OCI-LY7 (cell line): ENCODE measurements around the gene AHR. TPM values are rescaled to one million over a fixed set of nuclear protein-coding genes. Genes with fewer than 3 reads are reported as not detected.

ENCODE experiments used
- BruUV-seq: library from RNA; stranded (reverse); fragments of 400-500 nt; replicated peaks from 2 replicates; lab custom pipeline; 2021; lab: Mats Ljungman, UMichigan
- CTCF ChIA-PET: fragments of 300-600 bp; sonication (Branson Sonifier 250); formaldehyde crosslinking; loops from one replicate; lab custom pipeline; 2022; ENCODE audit warnings: antibody characterized with exemption; ENCODE audit not compliant: unreplicated experiment; lab: Charles Lee
- POLR2A ChIA-PET: fragments of 300-600 bp; sonication (Branson Sonifier 250); formaldehyde crosslinking; loops from one replicate; lab custom pipeline; 2022; ENCODE audit warnings: antibody characterized with exemption; lab: Charles Lee
- DNase-seq: peaks from one replicate; pipeline ENCODE4 v3.0.0-alpha.2; 2015; ENCODE audit warnings: low spot score
- H2AFZ ChIP-seq: fragments of 200-600 bp; sonication (generic), shearing (Covaris generic); 2 replicates; pipeline ENCODE4 v1.6.1; 2014; ENCODE audit warnings: mild to moderate bottlenecking, antibody characterized with exemption, low read length, moderate library complexity
- H3K27ac ChIP-seq: fragments of 200-600 bp; sonication (generic); 2 replicates; pipeline ENCODE4 v1.5.1; 2014; ENCODE audit warnings: mixed run types, low read depth, mild to moderate bottlenecking, moderate library complexity, low read length, inconsistent platforms; ENCODE audit not compliant: poor library complexity, severe bottlenecking
- H3K36me3 ChIP-seq: fragments of 200-600 bp; sonication (generic); 2 replicates; pipeline ENCODE4 v1.6.1; 2014; ENCODE audit warnings: mild to moderate bottlenecking, antibody characterized with exemption, low read length, moderate library complexity, mixed read lengths; ENCODE audit not compliant: insufficient read depth
- H3K4me1 ChIP-seq: fragments of 200-600 bp; sonication (generic); 2 replicates; pipeline ENCODE4 v1.5.1; 2014; ENCODE audit warnings: mild to moderate bottlenecking, low read length; ENCODE audit not compliant: insufficient read depth, poor library complexity, severe bottlenecking
- H3K4me2 ChIP-seq: fragments of 200-600 bp; sonication (generic); 2 replicates; pipeline ENCODE4 v1.6.1; 2014; ENCODE audit warnings: mild to moderate bottlenecking, low read length
- H3K4me3 ChIP-seq: fragments of 200-600 bp; sonication (generic); 2 replicates; pipeline ENCODE4 v1.5.1; 2014; ENCODE audit warnings: mild to moderate bottlenecking, low read depth, low read length; ENCODE audit not compliant: poor library complexity, severe bottlenecking
- H3K79me2 ChIP-seq: fragments of 200-600 bp; sonication (generic); 2 replicates; pipeline ENCODE4 v1.6.1; 2016; ENCODE audit warnings: low read depth, mild to moderate bottlenecking, low read length, moderate library complexity, mixed read lengths; ENCODE audit not compliant: insufficient read depth
- H3K9me2 ChIP-seq: fragments of 200-600 bp; sonication (generic); 2 replicates; pipeline ENCODE4 v1.6.1; 2016; ENCODE audit warnings: mild to moderate bottlenecking, low read length, mixed read lengths; ENCODE audit not compliant: insufficient read depth
- H3K9me3 ChIP-seq: fragments of 200-600 bp; sonication (generic); 2 replicates; pipeline ENCODE4 v1.6.1; 2014; ENCODE audit warnings: mild to moderate bottlenecking, mixed run types, low read length, mixed read lengths
- H4K20me1 ChIP-seq: fragments of 200-600 bp; sonication (generic); 2 replicates; pipeline ENCODE4 v1.6.1; 2014; ENCODE audit warnings: mild to moderate bottlenecking, antibody characterized with exemption, low read length, moderate library complexity, mixed read lengths; ENCODE audit not compliant: insufficient read depth
- EZH2phosphoT487 ChIP-seq: fragments of 200-600 bp; sonication (generic); IDR thresholded peaks from 2 replicates; pipeline ENCODE4 v1.6.1; 2018; ENCODE audit warnings: low read depth, borderline replicate concordance, mild to moderate bottlenecking, mixed run types, antibody characterized with exemption, low read length, moderate library complexity, mixed read lengths
- intact Hi-C: fragments of 100-400 bp; cut with micrococcal nuclease; formaldehyde crosslinking; loops from one replicate; pipeline ENCODE4 v1.10.0; 2022; ENCODE audit not compliant: unreplicated experiment
- total RNA-seq, 2 experiments: library from RNA; depleted of rRNA in 1 of 2; stranded (reverse); fragments of >200 nt in 1 of 2; shearing (Covaris generic) in 1 of 2; gene quantifications; 2 replicates each; pipeline ENCODE4 v1.2.3, GENCODE V29; 2014 to 2022
- TF ChIP-seq, protein P1 (sequence below): fragments of 200-600 bp; sonication (generic); conservative IDR thresholded peaks from 2 replicates; pipeline ENCODE4 v1.5.1; 2014; ENCODE audit warnings: mild to moderate bottlenecking, antibody characterized with exemption, low read length, moderate library complexity, mixed read lengths

AHR gene
- total RNA-seq, 2 experiments from 2014 or later, result not detected

DNA sequence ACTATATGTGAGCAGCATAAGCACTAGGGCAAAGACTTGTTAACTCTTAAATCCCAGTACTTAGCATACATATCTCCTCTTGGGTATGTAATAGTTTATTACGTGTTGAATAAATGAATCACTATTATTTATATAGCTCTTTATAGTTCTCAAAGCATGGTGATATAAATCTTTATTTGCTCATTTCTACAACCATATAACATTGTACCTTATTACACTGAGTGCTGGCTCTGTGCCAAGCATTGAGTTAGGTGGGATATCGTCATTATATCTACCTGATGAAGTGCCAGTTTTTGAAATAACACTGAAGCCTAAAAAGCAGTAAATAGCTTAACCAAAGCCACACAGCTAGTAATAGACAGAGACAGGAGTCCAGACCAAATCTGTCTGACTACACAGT, 27.9 kb downstream of the AHR start:
- no peak overlapping the region for H3K4me3 ChIP-seq
- no peaks in the 10 kb centered on the region for H3K9me2 ChIP-seq
- no peak overlapping the region for H3K27ac ChIP-seq
- H3K36me3 ChIP-seq, result no peaks in the 10 kb centered on the region
- POLR2A ChIA-PET, result interaction anchor here (0.6 kb wide), 1 partner anchor 179 kb away, joined by 3 read pairs; no protein-coding TSS in a partner anchor
- no peaks in the 10 kb centered on the region for H3K9me3 ChIP-seq
- TF ChIP-seq EZH2phosphoT487, result no peak
- TF ChIP-seq, protein P1, sequence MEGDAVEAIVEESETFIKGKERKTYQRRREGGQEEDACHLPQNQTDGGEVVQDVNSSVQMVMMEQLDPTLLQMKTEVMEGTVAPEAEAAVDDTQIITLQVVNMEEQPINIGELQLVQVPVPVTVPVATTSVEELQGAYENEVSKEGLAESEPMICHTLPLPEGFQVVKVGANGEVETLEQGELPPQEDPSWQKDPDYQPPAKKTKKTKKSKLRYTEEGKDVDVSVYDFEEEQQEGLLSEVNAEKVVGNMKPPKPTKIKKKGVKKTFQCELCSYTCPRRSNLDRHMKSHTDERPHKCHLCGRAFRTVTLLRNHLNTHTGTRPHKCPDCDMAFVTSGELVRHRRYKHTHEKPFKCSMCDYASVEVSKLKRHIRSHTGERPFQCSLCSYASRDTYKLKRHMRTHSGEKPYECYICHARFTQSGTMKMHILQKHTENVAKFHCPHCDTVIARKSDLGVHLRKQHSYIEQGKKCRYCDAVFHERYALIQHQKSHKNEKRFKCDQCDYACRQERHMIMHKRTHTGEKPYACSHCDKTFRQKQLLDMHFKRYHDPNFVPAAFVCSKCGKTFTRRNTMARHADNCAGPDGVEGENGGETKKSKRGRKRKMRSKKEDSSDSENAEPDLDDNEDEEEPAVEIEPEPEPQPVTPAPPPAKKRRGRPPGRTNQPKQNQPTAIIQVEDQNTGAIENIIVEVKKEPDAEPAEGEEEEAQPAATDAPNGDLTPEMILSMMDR, result no peak
- no peaks in the 10 kb centered on the region for H3K79me2 ChIP-seq
- H3K4me2 ChIP-seq, result no peak overlapping the region
- no peak overlapping the region for H2AFZ ChIP-seq
- H3K4me1 ChIP-seq, result no peaks in the 10 kb centered on the region
- BruUV-seq, result no TSS peak
- intact Hi-C loops, result no loop called here
- CTCF ChIA-PET, result no interaction called here
- DNase-seq, result no peak
- no peaks in the 10 kb centered on the region for H4K20me1 ChIP-seq

DNA sequence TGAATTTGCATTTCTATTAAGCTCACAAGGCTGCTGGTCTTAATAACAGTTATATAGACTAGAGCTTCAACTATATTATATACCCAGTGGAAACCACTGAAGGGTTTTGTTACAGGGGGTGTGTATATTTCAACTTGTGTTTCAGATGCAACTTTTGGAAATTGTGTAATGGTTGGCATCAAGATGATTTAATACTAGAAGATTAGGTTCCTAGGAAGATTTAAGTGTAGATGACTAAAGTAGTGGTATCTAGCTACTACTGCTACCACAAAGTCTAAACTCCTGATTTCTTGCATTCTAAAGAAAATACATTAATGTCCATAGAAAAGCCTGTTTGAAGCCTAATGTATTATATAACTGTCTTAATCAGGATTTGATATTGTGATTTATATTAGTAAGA, 30.2 kb downstream of the AHR start:
- no peaks in the 10 kb centered on the region for H4K20me1 ChIP-seq
- no peaks in the 10 kb centered on the region for H3K36me3 ChIP-seq
- H3K9me3 ChIP-seq, result no peaks in the 10 kb centered on the region
- no peaks in the 10 kb centered on the region for H3K9me2 ChIP-seq
- CTCF ChIA-PET, result no interaction called here
- POLR2A ChIA-PET, result no interaction called here
- no peak for DNase-seq
- intact Hi-C loops, result no loop called here
- H2AFZ ChIP-seq, result no peak overlapping the region
- H3K4me3 ChIP-seq, result no peak overlapping the region
- no peak overlapping the region for H3K27ac ChIP-seq
- H3K79me2 ChIP-seq, result no peaks in the 10 kb centered on the region
- TF ChIP-seq EZH2phosphoT487, result no peak
- TF ChIP-seq, protein P1, result no peak
- BruUV-seq, result no TSS peak
- no peaks in the 10 kb centered on the region for H3K4me1 ChIP-seq
- H3K4me2 ChIP-seq, result no peak overlapping the region

DNA sequence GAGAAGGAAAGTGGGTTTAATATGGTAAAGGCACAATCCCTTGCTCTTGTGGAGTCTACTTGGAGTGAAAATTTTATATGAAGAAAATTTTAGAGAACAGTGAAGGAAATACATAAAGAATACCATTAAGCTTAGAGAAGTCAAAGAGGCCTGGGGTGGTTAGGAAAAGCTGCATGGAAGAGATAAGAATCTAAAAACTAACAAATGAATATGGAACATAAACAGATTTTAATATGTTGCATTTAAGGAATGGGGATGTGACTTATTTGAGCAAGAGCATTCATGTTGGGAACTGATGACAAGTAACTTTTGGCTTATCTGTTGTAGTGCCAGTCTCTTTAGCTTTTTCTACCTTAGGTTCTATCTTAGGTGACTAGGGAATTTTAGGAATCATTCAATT, 31.0 kb downstream of the AHR start:
- BruUV-seq, result no TSS peak
- POLR2A ChIA-PET, result interaction anchor here (0.8 kb wide), 1 partner anchor 35 kb away, joined by 3 read pairs; no protein-coding TSS in a partner anchor
- Histone ChIP-seq H3K4me1 (no peaks in the 10 kb centered on the region), H3K9me3 (no peaks in the 10 kb centered on the region), H3K9me2 (no peaks in the 10 kb centered on the region), H2AFZ (no peak overlapping the region), H3K4me2 (no peak overlapping the region), H3K79me2 (no peaks in the 10 kb centered on the region), H3K27ac (no peak overlapping the region), H4K20me1 (no peaks in the 10 kb centered on the region), H3K36me3 (no peaks in the 10 kb centered on the region), H3K4me3 (no peak overlapping the region)
- CTCF ChIA-PET, result no interaction called here
- no peak for DNase-seq
- intact Hi-C loops, result no loop called here
- TF ChIP-seq, protein P1, result no peak
- no peak for TF ChIP-seq EZH2phosphoT487
